Effector memory CD8-positive, alpha-beta T cell (primary cell): ENCODE results near the gene GTF2F1.

Experiments
- ATAC-seq: fragments of 150-1000 bp; cut with Tn5 transposase; replicated peaks from 2 replicates; pipeline ENCODE4 v1.10.0; 2021; ENCODE audit warnings: mild to moderate bottlenecking, moderate library complexity
- DNase-seq, 3 experiments: peaks; one replicate each; pipeline ENCODE4 v3.0.0; 2021
- H3K27ac Mint-ChIP-seq, 2 donors: one replicate each; pipeline ENCODE4 v1.8.0; 2022; ENCODE audit warnings: mild to moderate bottlenecking in 2 of 2, mixed read lengths in 2 of 2, moderate library complexity in 2 of 2
- H3K27me3 Mint-ChIP-seq, 2 donors: one replicate each; pipeline ENCODE4 v1.8.0; 2022; ENCODE audit warnings: mixed read lengths in 2 of 2
- H3K36me3 Mint-ChIP-seq: one replicate; pipeline ENCODE4 v1.8.0; 2022; ENCODE audit warnings: mild to moderate bottlenecking, moderate library complexity, mixed read lengths; ENCODE audit not compliant: insufficient read depth
- H3K4me1 Mint-ChIP-seq, 2 donors: one replicate each; pipeline ENCODE4 v1.8.0; 2022; ENCODE audit warnings: low read depth in 2 of 2, mixed read lengths in 2 of 2
- H3K4me3 Mint-ChIP-seq, 2 donors: one replicate each; pipeline ENCODE4 v1.8.0; 2022; ENCODE audit warnings: mild to moderate bottlenecking in 2 of 2, mixed read lengths in 2 of 2, moderate library complexity in 2 of 2
- H3K9me3 Mint-ChIP-seq, 2 donors: one replicate each; pipeline ENCODE4 v1.8.0; 2022; ENCODE audit warnings: mixed read lengths in 2 of 2

The GTF2F1 gene

GRCh38 chr19:6384381-6384780 lies 8.6 kb downstream of the GTF2F1 start:
- H3K27me3 Mint-ChIP-seq = no peaks in the 10 kb centered on the region
- peaks cover 93% of the 10 kb centered on the region for H3K36me3 Mint-ChIP-seq
- H3K4me3 Mint-ChIP-seq = no peak overlapping the region
- no peak overlapping the region for H3K27ac Mint-ChIP-seq
- no peak for DNase-seq
- H3K4me1 Mint-ChIP-seq = peaks cover 0 to 4% of the 10 kb centered on the region in 2 donors
- no peak for ATAC-seq
- H3K9me3 Mint-ChIP-seq = no peaks in the 10 kb centered on the region

GRCh38 chr19:6383188-6383587 lies 9.8 kb downstream of the GTF2F1 start:
- H3K4me3 Mint-ChIP-seq = no peak overlapping the region
- H3K4me1 Mint-ChIP-seq = peaks cover 0 to under 1% of the 10 kb centered on the region in 2 donors
- ATAC-seq (no peak), DNase-seq (no peak)
- H3K27ac Mint-ChIP-seq = no peak overlapping the region
- no peaks in the 10 kb centered on the region for H3K9me3 Mint-ChIP-seq
- peaks cover 94% of the 10 kb centered on the region for H3K36me3 Mint-ChIP-seq
- H3K27me3 Mint-ChIP-seq = no peaks in the 10 kb centered on the region

GRCh38 chr19:6381030-6381750 lies 11.8 kb downstream of the GTF2F1 start:
- ATAC-seq (no peak), DNase-seq (no peak)
- Mint-ChIP-seq H3K27me3 (no peaks in the 10 kb centered on the region), H3K9me3 (no peaks in the 10 kb centered on the region), H3K4me3 (no peak overlapping the region), H3K36me3 (peaks cover 78% of the 10 kb centered on the region), H3K4me1 (no peaks in the 10 kb centered on the region), H3K27ac (peak overlapping the region in 1 of 2 donors; percentile 80)

GRCh38 chr19:6379744-6380143 lies 13.2 kb downstream of the GTF2F1 start:
- no peaks in the 10 kb centered on the region for H3K4me1 Mint-ChIP-seq
- no peaks in the 10 kb centered on the region for H3K27me3 Mint-ChIP-seq
- no peak overlapping the region for H3K27ac Mint-ChIP-seq
- DNase-seq = no peak
- no peak for ATAC-seq
- no peaks in the 10 kb centered on the region for H3K9me3 Mint-ChIP-seq
- no peak overlapping the region for H3K4me3 Mint-ChIP-seq
- peaks cover 72% of the 10 kb centered on the region for H3K36me3 Mint-ChIP-seq

- peaks cover 4% of the 10 kb centered on the region in 2 donors for H3K4me1 Mint-ChIP-seq
- ATAC-seq = no peak
- H3K27ac Mint-ChIP-seq = peak overlapping the region in 1 of 2 donors; percentile 77
- no peak overlapping the region for H3K4me3 Mint-ChIP-seq
- no peaks in the 10 kb centered on the region for H3K27me3 Mint-ChIP-seq
- H3K36me3 Mint-ChIP-seq = peaks cover 67% of the 10 kb centered on the region
- no peaks in the 10 kb centered on the region for H3K9me3 Mint-ChIP-seq
- no peak for DNase-seq
These were observed 14.5 kb downstream of the GTF2F1 start for GRCh38 chr19:6378486-6378885.

GRCh38 chr19:6378041-6378440 lies 14.9 kb downstream of the GTF2F1 start:
- DNase-seq = no peak
- Mint-ChIP-seq H3K36me3 (peaks cover 66% of the 10 kb centered on the region), H3K4me3 (no peak overlapping the region), H3K27ac (peak overlapping the region in 1 of 2 donors; percentile 77), H3K9me3 (no peaks in the 10 kb centered on the region), H3K27me3 (no peaks in the 10 kb centered on the region), H3K4me1 (peaks cover 4 to 6% of the 10 kb centered on the region in 2 donors)
- no peak for ATAC-seq

- Mint-ChIP-seq H3K36me3 (peaks cover 63% of the 10 kb centered on the region), H3K4me1 (peaks cover 8 to 10% of the 10 kb centered on the region in 2 donors), H3K9me3 (no peaks in the 10 kb centered on the region), H3K27me3 (no peaks in the 10 kb centered on the region), H3K4me3 (no peak overlapping the region), H3K27ac (peak overlapping the region in 1 of 2 donors; percentile 26)
- ATAC-seq (no peak), DNase-seq (no peak)
These were observed 16.3 kb downstream of the GTF2F1 start for GRCh38 chr19:6376512-6377190.

- Mint-ChIP-seq H3K4me1 (peaks cover 10% of the 10 kb centered on the region in 2 donors), H3K36me3 (peaks cover 51% of the 10 kb centered on the region), H3K27me3 (no peaks in the 10 kb centered on the region), H3K27ac (peak within 1 kb of the TSS in 1 of 2 donors; percentile 26), H3K4me3 (peak within 1 kb of the TSS in 1 of 2 donors; percentile 19), H3K9me3 (no peaks in the 10 kb centered on the region)
- DNase-seq = no peak
- no peak for ATAC-seq
These were observed 17.5 kb downstream of the GTF2F1 start, which contains the start of gene PSPN for GRCh38 chr19:6375411-6376010. PSPN (minus strand) TSS chr19:6375933; CDS start chr19:6375849, 84 bp downstream.

- Mint-ChIP-seq H3K9me3 (no peaks in the 10 kb centered on the region), H3K4me3 (peak overlapping the region in 1 of 2 donors; percentile 19), H3K27me3 (no peaks in the 10 kb centered on the region), H3K27ac (no peak overlapping the region), H3K36me3 (peaks cover 45% of the 10 kb centered on the region), H3K4me1 (peaks cover 10 to 11% of the 10 kb centered on the region in 2 donors)
- no peak for DNase-seq
- no peak for ATAC-seq
These were observed 18.1 kb downstream of the GTF2F1 start for GRCh38 chr19:6374711-6375410.

- Mint-ChIP-seq H3K27me3 (no peaks in the 10 kb centered on the region), H3K36me3 (peaks cover 39% of the 10 kb centered on the region), H3K4me3 (peak overlapping the region; percentile 93 to 94), H3K27ac (peak overlapping the region in 1 of 2 donors; percentile 88), H3K9me3 (no peaks in the 10 kb centered on the region), H3K4me1 (peaks cover 10 to 13% of the 10 kb centered on the region in 2 donors)
- DNase-seq = no peak
- ATAC-seq = no peak
These were observed 18.7 kb downstream of the GTF2F1 start for GRCh38 chr19:6374161-6374709.

- ATAC-seq = no peak
- Mint-ChIP-seq H3K27me3 (no peaks in the 10 kb centered on the region), H3K36me3 (peaks cover 34% of the 10 kb centered on the region), H3K9me3 (no peaks in the 10 kb centered on the region), H3K4me1 (peaks cover 10 to 13% of the 10 kb centered on the region in 2 donors), H3K27ac (peak overlapping the region in 1 of 2 donors; percentile 88), H3K4me3 (peak overlapping the region; percentile 93 to 94)
- no peak for DNase-seq
These were observed 19.2 kb downstream of the GTF2F1 start for GRCh38 chr19:6373813-6374108.

GRCh38 chr19:6373096-6373812 lies 19.7 kb downstream of the GTF2F1 start:
- H3K4me1 Mint-ChIP-seq = peaks cover 10 to 13% of the 10 kb centered on the region in 2 donors
- H3K27ac Mint-ChIP-seq = peak overlapping the region; percentile 88 to 95
- DNase-seq (peak; percentile 94 to 97 (median 96)), ATAC-seq (peak; percentile 64)
- H3K4me3 Mint-ChIP-seq = peak overlapping the region; percentile 93 to 94
- no peaks in the 10 kb centered on the region for H3K9me3 Mint-ChIP-seq
- H3K36me3 Mint-ChIP-seq = peaks cover 33% of the 10 kb centered on the region
- H3K27me3 Mint-ChIP-seq = no peaks in the 10 kb centered on the region
